ENCODE results near the gene LAMP1.
"Not testable (repeated sequence)": the region's sequence is repeated elsewhere in the genome, so short reads cannot be mapped to it uniquely, and the experiment has no call there.

Gene LAMP1

GRCh38 chr13:113367771-113368170 is 70.7 kb downstream of the LAMP1 start:
- no peak for DNase-seq
- in situ Hi-C loops (cut with MboI; ENCODE audit: low pct_unique_long_range_greater_than_20kb, low sequenced_read_pairs): no loop called here

DNA sequence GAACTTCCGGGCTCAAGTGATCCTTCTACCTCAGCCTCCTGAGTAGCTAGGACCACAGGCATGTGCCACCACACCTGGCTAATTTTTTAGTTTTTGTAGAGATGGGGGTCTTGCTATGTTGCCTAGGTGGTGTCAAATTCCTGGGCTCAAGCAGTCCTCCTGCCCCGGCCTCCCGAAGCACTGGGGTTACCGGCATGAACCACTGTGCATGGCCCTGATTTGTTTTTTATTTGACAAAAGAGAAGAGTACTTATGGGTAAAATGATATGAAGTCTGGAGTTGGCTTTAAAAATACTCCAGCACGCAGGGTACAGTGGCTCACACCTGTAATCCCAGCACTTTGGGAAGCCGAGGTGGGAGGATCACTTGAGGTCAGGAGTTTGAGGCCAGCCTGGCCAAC is 71.3 kb downstream of the LAMP1 start:
- in situ Hi-C loops (cut with MboI; ENCODE audit: low pct_unique_long_range_greater_than_20kb, low sequenced_read_pairs): not testable (repeated sequence)

DNA sequence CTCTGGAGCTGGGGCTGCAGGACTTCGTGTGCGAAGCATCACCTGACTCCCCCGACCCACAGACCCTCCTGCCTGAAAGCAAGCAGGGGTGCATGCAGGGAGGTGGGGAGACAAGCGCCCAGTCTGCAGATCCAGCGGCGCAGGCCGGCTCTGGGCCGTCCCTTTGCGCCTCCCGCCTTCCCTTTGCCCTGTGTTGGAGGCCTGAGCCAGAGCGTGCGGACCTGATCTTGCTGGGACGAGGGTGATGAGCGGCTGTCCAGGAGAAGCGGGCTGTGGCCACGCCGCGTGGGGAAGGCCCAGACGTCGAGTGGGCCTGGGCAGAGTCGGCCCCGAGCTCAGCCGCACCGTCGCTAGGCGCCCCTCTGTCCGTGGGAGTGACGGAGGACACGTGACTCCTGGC is 72.2 kb downstream of the LAMP1 start:
- in situ Hi-C loops (cut with MboI; ENCODE audit: low pct_unique_long_range_greater_than_20kb, low sequenced_read_pairs): no loop called here
- DNase-seq: no peak

More for the DNA sequence above, 71.3 kb downstream of the LAMP1 start:
- not testable (repeated sequence) for DNase-seq

- in situ Hi-C loops (cut with MboI; ENCODE audit: low pct_unique_long_range_greater_than_20kb, low sequenced_read_pairs): no loop called here
- DNase-seq: no peak
These were observed 72.8 kb downstream of the LAMP1 start for GRCh38 chr13:113369881-113370280.

GRCh38 chr13:113371061-113371460 is 74.0 kb downstream of the LAMP1 start:
- in situ Hi-C loops (cut with MboI; ENCODE audit: low pct_unique_long_range_greater_than_20kb, low sequenced_read_pairs): no loop called here
- no peak for DNase-seq

DNA sequence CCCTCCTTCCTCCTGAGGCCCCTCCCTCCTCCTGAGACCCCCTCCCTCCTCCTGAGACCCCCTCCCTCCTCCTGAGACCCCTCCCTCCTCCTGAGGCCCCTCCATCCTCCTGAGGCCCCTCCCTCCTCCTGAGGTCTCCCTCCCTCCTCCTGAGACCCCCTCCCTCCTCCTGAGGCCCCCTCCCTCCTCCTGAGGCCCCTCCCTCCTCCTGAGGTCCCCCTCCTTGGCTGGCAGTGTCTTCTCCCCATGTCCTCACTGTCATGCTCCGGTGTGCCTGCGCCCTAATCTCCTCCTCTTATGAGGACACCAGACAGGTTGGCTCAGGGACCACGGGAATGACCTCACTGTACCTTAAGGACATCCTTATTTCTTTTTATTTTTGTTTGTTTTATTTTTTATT is 74.7 kb downstream of the LAMP1 start:
- DNase-seq; in situ Hi-C loops (cut with MboI; ENCODE audit: low pct_unique_long_range_greater_than_20kb, low sequenced_read_pairs): not testable (repeated sequence)

Data from KBM-7 (cell line).